Astrocyte (in vitro differentiated cells and primary cell): Measurements from ENCODE around the gene VEPH1. TPM values are rescaled to one million over a fixed set of nuclear protein-coding genes. Genes with fewer than 3 reads are reported as not detected.

ENCODE experiments used
- DNase-seq: peaks from one replicate; pipeline ENCODE4 v3.0.0-alpha.2; 2010; ENCODE audit warnings: low read depth
- FAIRE-seq: peaks from 2 replicates; lab custom pipeline; 2011; peaks lifted over from hg19 to GRCh38; lab: Jason Lieb, UNC
- H2AFZ ChIP-seq: 2 replicates; pipeline ENCODE4 v1.6.0; 2012; ENCODE audit warnings: low read depth, low read length, inconsistent platforms
- H3K27ac ChIP-seq: 2 replicates; pipeline ENCODE4 v1.5.1; 2011; ENCODE audit warnings: low read depth, low read length, inconsistent platforms
- H3K27me3 ChIP-seq: 2 replicates; pipeline ENCODE4 v1.6.0; 2011; ENCODE audit warnings: low read length, inconsistent platforms; ENCODE audit not compliant: insufficient read depth
- H3K36me3 ChIP-seq: 2 replicates; pipeline ENCODE4 v1.5.1; 2011; ENCODE audit warnings: low read length, inconsistent platforms; ENCODE audit not compliant: insufficient read depth
- H3K4me1 ChIP-seq: 2 replicates; pipeline ENCODE4 v1.5.1; 2011; ENCODE audit warnings: low read length, inconsistent platforms; ENCODE audit not compliant: insufficient read depth
- H3K4me2 ChIP-seq: 2 replicates; pipeline ENCODE4 v1.6.0; 2012; ENCODE audit warnings: low read length, inconsistent platforms
- H3K4me3 ChIP-seq: 2 replicates; pipeline ENCODE4 v1.5.1; 2011; ENCODE audit warnings: low read depth, mild to moderate bottlenecking, low read length, inconsistent platforms; ENCODE audit not compliant: insufficient read depth
- H3K79me2 ChIP-seq: 2 replicates; pipeline ENCODE4 v1.6.0; 2012; ENCODE audit warnings: mild to moderate bottlenecking, low read length, inconsistent platforms; ENCODE audit not compliant: insufficient read depth
- H3K9ac ChIP-seq: 2 replicates; pipeline ENCODE4 v1.6.0; 2012; ENCODE audit warnings: mild to moderate bottlenecking, low read length, inconsistent platforms
- H3K9me3 ChIP-seq: 2 replicates; pipeline ENCODE4 v1.5.1; 2012; ENCODE audit warnings: low read depth, mild to moderate bottlenecking, low read length, inconsistent platforms; ENCODE audit not compliant: insufficient read depth
- H4K20me1 ChIP-seq: 2 replicates; pipeline ENCODE4 v1.6.0; 2012; ENCODE audit warnings: low read length, inconsistent platforms; ENCODE audit not compliant: insufficient read depth
- H3K27ac Mint-ChIP-seq: one replicate; pipeline ENCODE4 v1.8.0; 2021; ENCODE audit warnings: mild to moderate bottlenecking, mixed read lengths; ENCODE audit not compliant: unreplicated experiment
- H3K27me3 Mint-ChIP-seq: one replicate; pipeline ENCODE4 v1.8.0; 2021; ENCODE audit warnings: low read depth, mixed read lengths; ENCODE audit not compliant: unreplicated experiment
- H3K36me3 Mint-ChIP-seq: one replicate; pipeline ENCODE4 v1.8.0; 2021; ENCODE audit warnings: low read depth, mixed read lengths; ENCODE audit not compliant: unreplicated experiment
- H3K4me1 Mint-ChIP-seq: one replicate; pipeline ENCODE4 v1.8.0; 2021; ENCODE audit warnings: low read depth, mixed read lengths; ENCODE audit not compliant: unreplicated experiment
- H3K4me3 Mint-ChIP-seq: one replicate; pipeline ENCODE4 v1.8.0; 2021; ENCODE audit warnings: mild to moderate bottlenecking, moderate library complexity, mixed read lengths; ENCODE audit not compliant: unreplicated experiment
- H3K9me3 Mint-ChIP-seq: one replicate; pipeline ENCODE4 v1.8.0; 2021; ENCODE audit warnings: mild to moderate bottlenecking, mixed read lengths; ENCODE audit not compliant: unreplicated experiment
- CTCF ChIP-seq: IDR thresholded peaks from 2 replicates; pipeline ENCODE4 v1.5.1; 2011; ENCODE audit warnings: low read depth, mild to moderate bottlenecking, inconsistent platforms, low read length, moderate library complexity; ENCODE audit not compliant: insufficient read depth
- EZH2 ChIP-seq: IDR thresholded peaks from 2 replicates; pipeline ENCODE4 v1.6.1; 2012; ENCODE audit warnings: mild to moderate bottlenecking, low read length, inconsistent platforms; ENCODE audit not compliant: insufficient read depth
- total RNA-seq: library from RNA; stranded (reverse); gene quantifications from 2 replicates; pipeline ENCODE4 v1.2.1, GENCODE V29; 2021

The VEPH1 gene
- total RNA-seq, 1 donor from 2014 or later: 9.4 TPM

GRCh38 chr3:157370867-157371266, 132.3 kb downstream of the VEPH1 start:
- no peaks in the 10 kb centered on the region for H3K36me3 Mint-ChIP-seq
- Histone ChIP-seq H3K9me3 (no peaks in the 10 kb centered on the region), H3K36me3 (no peaks in the 10 kb centered on the region), H2AFZ (no peak overlapping the region), H3K27ac (no peak overlapping the region), H3K9ac (no peak overlapping the region), H3K4me1 (peaks cover 14% of the 10 kb centered on the region), H3K27me3 (no peaks in the 10 kb centered on the region), H4K20me1 (no peaks in the 10 kb centered on the region), H3K4me3 (no peak overlapping the region), H3K79me2 (no peaks in the 10 kb centered on the region), H3K4me2 (no peak overlapping the region)
- FAIRE-seq: no peak
- H3K27me3 Mint-ChIP-seq: no peaks in the 10 kb centered on the region
- no peak overlapping the region for H3K4me3 Mint-ChIP-seq
- no peaks in the 10 kb centered on the region for H3K9me3 Mint-ChIP-seq
- H3K4me1 Mint-ChIP-seq: no peaks in the 10 kb centered on the region
- TF ChIP-seq EZH2: no peak
- TF ChIP-seq CTCF: no peak
- H3K27ac Mint-ChIP-seq: no peak overlapping the region
- DNase-seq: no peak

GRCh38 chr3:157369727-157370421, 133.3 kb downstream of the VEPH1 start:
- no peak overlapping the region for H3K27ac ChIP-seq
- peaks cover 9% of the 10 kb centered on the region for H3K4me1 ChIP-seq
- H3K9me3 ChIP-seq: no peaks in the 10 kb centered on the region
- Mint-ChIP-seq H3K36me3 (no peaks in the 10 kb centered on the region), H3K27me3 (no peaks in the 10 kb centered on the region), H3K9me3 (no peaks in the 10 kb centered on the region), H3K4me3 (no peak overlapping the region), H3K27ac (no peak overlapping the region), H3K4me1 (peaks cover 3% of the 10 kb centered on the region)
- TF ChIP-seq CTCF: no peak
- TF ChIP-seq EZH2: no peak
- no peak overlapping the region for H3K4me2 ChIP-seq
- FAIRE-seq (no peak), DNase-seq (no peak)
- no peak overlapping the region for H3K9ac ChIP-seq
- H4K20me1 ChIP-seq: no peaks in the 10 kb centered on the region
- no peaks in the 10 kb centered on the region for H3K79me2 ChIP-seq
- H2AFZ ChIP-seq: no peak overlapping the region
- no peaks in the 10 kb centered on the region for H3K27me3 ChIP-seq
- H3K4me3 ChIP-seq: no peak overlapping the region
- H3K36me3 ChIP-seq: no peaks in the 10 kb centered on the region

GRCh38 chr3:157368171-157368570, 135.0 kb downstream of the VEPH1 start:
- no peaks in the 10 kb centered on the region for H3K9me3 Mint-ChIP-seq
- Histone ChIP-seq H3K27ac (no peak overlapping the region), H2AFZ (no peak overlapping the region), H3K4me2 (no peak overlapping the region), H3K4me3 (no peak overlapping the region), H3K4me1 (no peaks in the 10 kb centered on the region), H4K20me1 (no peaks in the 10 kb centered on the region), H3K27me3 (no peaks in the 10 kb centered on the region), H3K9me3 (no peaks in the 10 kb centered on the region), H3K9ac (no peak overlapping the region), H3K36me3 (no peaks in the 10 kb centered on the region), H3K79me2 (no peaks in the 10 kb centered on the region)
- FAIRE-seq: no peak
- no peak for TF ChIP-seq EZH2
- no peak for TF ChIP-seq CTCF
- H3K36me3 Mint-ChIP-seq: no peaks in the 10 kb centered on the region
- no peak overlapping the region for H3K4me3 Mint-ChIP-seq
- no peak for DNase-seq
- H3K27me3 Mint-ChIP-seq: no peaks in the 10 kb centered on the region
- H3K4me1 Mint-ChIP-seq: peaks cover 3% of the 10 kb centered on the region
- H3K27ac Mint-ChIP-seq: no peak overlapping the region
